Esophagus muscularis mucosa (tissue), 4 donors: Measurements from ENCODE around the gene OR5AC2. TPM values are rescaled to one million over a fixed set of nuclear protein-coding genes. Genes with fewer than 3 reads are reported as not detected.

Experiments used
- DNase-seq: peaks from one replicate; pipeline ENCODE4 v3.0.0-alpha.2; 2017; ENCODE audit errors: extremely low spot score
- H3K27ac ChIP-seq, 4 donors: fragments of 200-600 bp; sonication (generic); replicated peaks in 1 of 4; 1 replicate in 3 of 4; 2 replicates in 1 of 4; pipeline ENCODE4 v1.5.1; 2016 to 2019; ENCODE audit warnings: mild to moderate bottlenecking in 1 of 4
- H3K27me3 ChIP-seq, 4 donors: fragments of 200-600 bp; sonication (generic); one replicate each; pipeline versions ENCODE4 v1.5.1 to v1.6.0; 2016 to 2019
- H3K36me3 ChIP-seq, 4 donors: fragments of 200-600 bp; sonication (generic); one replicate each; pipeline ENCODE4 v1.5.1; 2016 to 2019
- H3K4me1 ChIP-seq, 4 donors: fragments of 200-600 bp; sonication (generic); one replicate each; pipeline ENCODE4 v1.5.1; 2016 to 2019
- H3K4me3 ChIP-seq, 4 donors: fragments of 200-600 bp; sonication (generic); 1 replicate in 2 of 4; 2 replicates in 2 of 4; pipeline ENCODE4 v1.5.1; 2016 to 2019; ENCODE audit warnings: mild to moderate bottlenecking in 4 of 4, moderate library complexity in 1 of 4
- H3K9me3 ChIP-seq, 4 donors: fragments of 200-600 bp; sonication (generic); 1 replicate in 3 of 4; 2 replicates in 1 of 4; pipeline ENCODE4 v1.5.1; 2016 to 2019
- CTCF ChIP-seq, 3 experiments: fragments of 200-600 bp in 2 of 3; fragments of 450-650 bp in 1 of 3; sonication (generic) in 2 of 3; IDR thresholded peaks; one replicate each; pipeline ENCODE4 v1.5.1; 2017 to 2019; ENCODE audit warnings: antibody characterized with exemption in 3 of 3, mild to moderate bottlenecking in 2 of 3, moderate library complexity in 1 of 3
- EP300 ChIP-seq: sonication (generic); formaldehyde crosslinking; IDR thresholded peaks from one replicate; pipeline ENCODE4 v1.6.1; 2017; ENCODE audit warnings: antibody characterized with exemption
- POLR2A ChIP-seq: fragments of 450-650 bp; IDR thresholded peaks from one replicate; pipeline ENCODE4 v1.6.1; 2017; ENCODE audit warnings: antibody characterized with exemption, moderate library complexity, mild to moderate bottlenecking, low read depth
- POLR2AphosphoS5 ChIP-seq, 2 donors: sonication (generic); formaldehyde crosslinking; IDR thresholded peaks; one replicate each; pipeline ENCODE4 v1.6.1; 2017; ENCODE audit warnings: antibody characterized with exemption in 2 of 2
- WGBS: methylation state at CpG from one replicate; pipeline ENCODE4 v1.1.5; 2018; 5-methylcytosine and 5-hydroxymethylcytosine counted together
- intact Hi-C: fragments of 100-400 bp; cut with DNase I; formaldehyde crosslinking; loops from one replicate; pipeline ENCODE4 v1.15.1; 2023
- total RNA-seq, 4 donors: library from RNA; depleted of rRNA; stranded (reverse); fragments of >200 nt; gene quantifications; one replicate each; pipeline versions ENCODE4 v1.1.0 to v1.2.1, GENCODE V29; 2016

The OR5AC2 gene
- not detected for total RNA-seq

GRCh38 chr3:98086873-98087272, at the start of gene OR5AC2:
TSS of gene OR5AC2 (plus strand) at chr3:98087173. CDS start at chr3:98087173, 0 bp downstream.
- Histone ChIP-seq H3K4me3 (no peak within 1 kb of the TSS), H3K27ac (no peak within 1 kb of the TSS), H3K4me1 (no peaks in the 10 kb centered on the region), H3K9me3 (no peaks in the 10 kb centered on the region), H3K27me3 (no peaks in the 10 kb centered on the region), H3K36me3 (no peaks in the 10 kb centered on the region)
- DNase-seq: no peak
- TF ChIP-seq POLR2A: no peak
- no peak for TF ChIP-seq CTCF (IDR thresholded peaks at IDR 0.05)
- no peak for TF ChIP-seq EP300
- TF ChIP-seq POLR2AphosphoS5 (IDR thresholded peaks at IDR 0.05): no peak
- WGBS: 87% methylated on average over 4 of the region's 4 CpGs
- intact Hi-C loops: no loop called here

- intact Hi-C loops: no loop called here
- DNase-seq: no peak
- 71% methylated on average over 3 of the region's 3 CpGs for WGBS
- TF ChIP-seq EP300 (no peak), CTCF (IDR thresholded peaks at IDR 0.05) (no peak), POLR2A (no peak), POLR2AphosphoS5 (IDR thresholded peaks at IDR 0.05) (no peak)
- no peak overlapping the region for H3K4me3 ChIP-seq
- no peaks in the 10 kb centered on the region for H3K36me3 ChIP-seq
- peaks cover 0 to 4% (median 0%) of the 10 kb centered on the region in 4 donors for H3K4me1 ChIP-seq
- peaks cover 0 to 8% (median 6%) of the 10 kb centered on the region in 4 donors for H3K9me3 ChIP-seq
- no peak overlapping the region for H3K27ac ChIP-seq
- peaks cover 0 to 22% (median 0%) of the 10 kb centered on the region in 4 donors for H3K27me3 ChIP-seq
These were observed 48.7 kb upstream of the OR5AC2 start for GRCh38 chr3:98038286-98038685.

GRCh38 chr3:98038876-98039275, 48.1 kb upstream of the OR5AC2 start:
- 74% methylated on average over 3 of the region's 3 CpGs for WGBS
- H3K27ac ChIP-seq: no peak overlapping the region
- peaks cover 0 to 4% (median 0%) of the 10 kb centered on the region in 4 donors for H3K4me1 ChIP-seq
- H3K4me3 ChIP-seq: no peak overlapping the region
- intact Hi-C loops: no loop called here
- peaks cover 0 to 21% (median 0%) of the 10 kb centered on the region in 4 donors for H3K27me3 ChIP-seq
- no peak for TF ChIP-seq CTCF (IDR thresholded peaks at IDR 0.05)
- TF ChIP-seq POLR2A: no peak
- no peak for TF ChIP-seq EP300
- TF ChIP-seq POLR2AphosphoS5 (IDR thresholded peaks at IDR 0.05): no peak
- DNase-seq: no peak
- H3K9me3 ChIP-seq: peaks cover 0 to 8% (median 6%) of the 10 kb centered on the region in 4 donors
- H3K36me3 ChIP-seq: no peaks in the 10 kb centered on the region

GRCh38 chr3:98039322-98040024, 47.5 kb upstream of the OR5AC2 start:
- peak overlapping the region; percentile 35 to 55 (median 40) for H3K4me3 ChIP-seq
- no peak overlapping the region for H3K27ac ChIP-seq
- 15% methylated on average over 13 of the region's 13 CpGs for WGBS
- H3K9me3 ChIP-seq: peaks cover 0 to 8% (median 6%) of the 10 kb centered on the region in 4 donors
- intact Hi-C loops: loop anchor here (2.0 kb wide), 1 partner anchor 289 kb away; no protein-coding TSS in a partner anchor
- peaks cover 0 to 18% (median 0%) of the 10 kb centered on the region in 4 donors for H3K27me3 ChIP-seq
- H3K4me1 ChIP-seq: peaks cover 0 to 4% (median 0%) of the 10 kb centered on the region in 4 donors
- TF ChIP-seq CTCF (IDR thresholded peaks at IDR 0.05) (peak; percentile 75 to 92 (median 81)), POLR2AphosphoS5 (IDR thresholded peaks at IDR 0.05) (no peak)
- DNase-seq: no peak
- no peaks in the 10 kb centered on the region for H3K36me3 ChIP-seq
